ENCODE measurements around the gene SYNDIG1.

SYNDIG1 gene

GRCh38 chr20:24640686-24641085 is 171.3 kb downstream of the SYNDIG1 start:
- DNase-seq = no peak

- no peak for DNase-seq
These were observed 174.6 kb downstream of the SYNDIG1 start for GRCh38 chr20:24643731-24644626.

GRCh38 chr20:24646321-24646720 is 176.9 kb downstream of the SYNDIG1 start:
- DNase-seq = no peak

- no peak for DNase-seq
These were observed 178.3 kb downstream of the SYNDIG1 start for GRCh38 chr20:24647713-24648112.

GRCh38 chr20:24648481-24648880 is 179.1 kb downstream of the SYNDIG1 start:
- DNase-seq = no peak

- DNase-seq = no peak
These were observed 179.5 kb downstream of the SYNDIG1 start for GRCh38 chr20:24648919-24649318.

- no peak for DNase-seq
These were observed 180.5 kb downstream of the SYNDIG1 start for GRCh38 chr20:24649787-24650490.

- DNase-seq = no peak
These were observed 181.9 kb downstream of the SYNDIG1 start for GRCh38 chr20:24651171-24651975.

- no peak for DNase-seq
These were observed 182.5 kb downstream of the SYNDIG1 start for GRCh38 chr20:24651976-24652345.

- no peak for DNase-seq
These were observed 183.9 kb downstream of the SYNDIG1 start for GRCh38 chr20:24653306-24653705.

- no peak for DNase-seq
These were observed 185.0 kb downstream of the SYNDIG1 start for GRCh38 chr20:24654425-24654824.

- DNase-seq = no peak
These were observed 187.0 kb downstream of the SYNDIG1 start for GRCh38 chr20:24656391-24656790.

- DNase-seq = no peak
These were observed 187.8 kb downstream of the SYNDIG1 start for GRCh38 chr20:24657196-24657595.

- DNase-seq = no peak
These were observed 188.6 kb downstream of the SYNDIG1 start for GRCh38 chr20:24657878-24658620.

GRCh38 chr20:24658920-24659660 is 189.7 kb downstream of the SYNDIG1 start:
- DNase-seq = no peak

- no peak for DNase-seq
These were observed 190.4 kb downstream of the SYNDIG1 start for GRCh38 chr20:24659835-24660234.

- DNase-seq = no peak
These were observed 191.2 kb downstream of the SYNDIG1 start for GRCh38 chr20:24660651-24661050.

- no peak for DNase-seq
These were observed 191.8 kb downstream of the SYNDIG1 start for GRCh38 chr20:24661255-24661654.

GRCh38 chr20:24662322-24662721 is 192.9 kb downstream of the SYNDIG1 start:
- DNase-seq = no peak

- no peak for DNase-seq
These were observed 193.4 kb downstream of the SYNDIG1 start for GRCh38 chr20:24662752-24663365.

- DNase-seq = no peak
These were observed 194.1 kb downstream of the SYNDIG1 start for GRCh38 chr20:24663496-24663895.

Measured in NCI-H1105 treated with DMSO at 0.1 percent for 48 hours (cell line).